SK-N-SH (cell line): ENCODE data around the gene ASB5. TPM values are rescaled to one million over a fixed set of nuclear protein-coding genes. Genes with fewer than 3 reads are reported as not detected.

Experiments used
- CTCF ChIA-PET: fragments of 300-600, 350-600 bp; formaldehyde crosslinking; extraction: SDS; loops from one replicate; lab custom pipeline; 2021; lab: Yijun Ruan, JAX
- POLR2A ChIA-PET: fragments of 350-600 bp; sonication (Branson Sonifier 250); formaldehyde crosslinking; extraction: SDS; loops from one replicate; lab custom pipeline; 2020; ENCODE audit warnings: antibody characterized with exemption, inconsistent platforms; lab: Yijun Ruan, JAX
- DNase-seq: peaks from one replicate; pipeline ENCODE4 v3.0.0; 2012
- H2AFZ ChIP-seq: fragments of 200-600 bp; sonication (generic); 2 replicates; pipeline ENCODE4 v1.8.1; 2016; ENCODE audit warnings: antibody characterized with exemption, mild to moderate bottlenecking, low read depth
- H3F3A ChIP-seq: fragments of 200-600 bp; sonication (generic); replicated peaks from 2 replicates; pipeline ENCODE3; 2016; ENCODE audit warnings: antibody characterized with exemption, mild to moderate bottlenecking; ENCODE audit not compliant: insufficient read depth
- H3K27ac ChIP-seq, 2 experiments: fragments of 200-500 bp in 1 of 2; fragments of 200-600 bp in 1 of 2; sonication (Bioruptor generic) in 1 of 2; sonication (generic), shearing (Covaris generic) in 1 of 2; 2 replicates each; pipeline versions ENCODE4 v1.5.1 to v1.6.1; 2014 to 2016; ENCODE audit warnings: low read depth in 2 of 2, inconsistent platforms in 1 of 2, low read length in 1 of 2, mild to moderate bottlenecking in 1 of 2, mixed read lengths in 1 of 2
- H3K27me3 ChIP-seq: fragments of 200-600 bp; sonication (generic), shearing (Covaris generic); 2 replicates; pipeline ENCODE4 v1.6.1; 2016; ENCODE audit warnings: mixed run types; ENCODE audit not compliant: insufficient read depth
- H3K36me3 ChIP-seq, 2 experiments: fragments of 200-500 bp in 1 of 2; fragments of 200-600 bp in 1 of 2; sonication (Bioruptor generic) in 1 of 2; sonication (generic) in 1 of 2; replicated peaks in 1 of 2; 2 replicates each; pipeline versions ENCODE3 to v1.5.1; 2014 to 2016; ENCODE audit warnings: low read length in 1 of 2, mild to moderate bottlenecking in 1 of 2; ENCODE audit not compliant: insufficient read depth in 2 of 2, control insufficient read depth in 1 of 2
- H3K4me1 ChIP-seq, 2 experiments: fragments of 200-500 bp in 1 of 2; fragments of 200-600 bp in 1 of 2; sonication (Bioruptor generic) in 1 of 2; sonication (generic), shearing (Covaris generic) in 1 of 2; 2 replicates each; pipeline versions ENCODE4 v1.5.1 to v1.6.1; 2014 to 2016; ENCODE audit warnings: low read depth in 1 of 2, low read length in 1 of 2, mixed run types in 1 of 2; ENCODE audit not compliant: insufficient read depth in 2 of 2, control insufficient read depth in 1 of 2
- H3K4me2 ChIP-seq: fragments of 200-600 bp; sonication (generic), shearing (Covaris generic); 2 replicates; pipeline ENCODE4 v1.6.1; 2017; ENCODE audit warnings: mixed run types
- H3K4me3 ChIP-seq, 2 experiments: fragments of 200-500 bp in 1 of 2; fragments of 200-600 bp in 1 of 2; sonication (Bioruptor generic) in 1 of 2; sonication (generic), shearing (Covaris generic) in 1 of 2; 2 replicates each; pipeline versions ENCODE4 v1.5.1 to v1.8.1; 2014 to 2016; ENCODE audit warnings: low read depth in 2 of 2, inconsistent platforms in 1 of 2, low read length in 1 of 2, mild to moderate bottlenecking in 1 of 2, mixed read lengths in 1 of 2, moderate library complexity in 1 of 2
- H3K79me2 ChIP-seq: fragments of 200-600 bp; sonication (generic); 2 replicates; pipeline ENCODE4 v1.8.1; 2017; ENCODE audit warnings: mild to moderate bottlenecking; ENCODE audit not compliant: insufficient read depth
- H3K9ac ChIP-seq: fragments of 200-600 bp; sonication (generic); 2 replicates; pipeline ENCODE4 v1.6.1; 2017; ENCODE audit warnings: mixed run types
- H3K9me2 ChIP-seq: fragments of 200-600 bp; sonication (generic); 2 replicates; pipeline ENCODE4 v1.6.1; 2017; ENCODE audit warnings: mixed run types
- H3K9me3 ChIP-seq: fragments of 200-600 bp; sonication (generic); 2 replicates; pipeline ENCODE4 v1.6.1; 2017; ENCODE audit warnings: mixed run types, mild to moderate bottlenecking, moderate library complexity
- H4K20me1 ChIP-seq: fragments of 200-600 bp; sonication (generic); 2 replicates; pipeline ENCODE4 v1.6.1; 2017; ENCODE audit warnings: mild to moderate bottlenecking, mixed run types; ENCODE audit not compliant: insufficient read depth
- CHD2 ChIP-seq: fragments of 150-350 bp; IDR thresholded peaks from 2 replicates; pipeline ENCODE4 v1.6.1; 2018; ENCODE audit warnings: low read length; ENCODE audit not compliant: partially characterized antibody
- ELF1 ChIP-seq: IDR thresholded peaks from 2 replicates; pipeline ENCODE4 v1.4.0; 2012
- EP300 ChIP-seq, 2 experiments: IDR thresholded peaks; 2 replicates each; pipeline versions ENCODE4 v1.4.0 to v1.6.1; 2012; ENCODE audit warnings: borderline replicate concordance in 1 of 2, low read depth in 1 of 2, low read length in 1 of 2
- FOXM1 ChIP-seq: IDR thresholded peaks from 2 replicates; pipeline ENCODE4 v1.4.0; 2012; ENCODE audit warnings: low read depth, mild to moderate bottlenecking
- GABPA ChIP-seq: IDR thresholded peaks from 2 replicates; pipeline ENCODE4 v1.4.0; 2012; ENCODE audit warnings: low read depth, mild to moderate bottlenecking
- GATA2 ChIP-seq: sonication (generic); formaldehyde crosslinking; IDR thresholded peaks from 2 replicates; pipeline ENCODE4 v1.5.0; 2020; ENCODE audit warnings: mild to moderate bottlenecking, missing genetic modification reagents
- NFIC ChIP-seq: IDR thresholded peaks from 2 replicates; pipeline ENCODE4 v1.4.0; 2012; ENCODE audit warnings: borderline replicate concordance
- POLR2AphosphoS5 ChIP-seq: IDR thresholded peaks from 2 replicates; pipeline ENCODE4 v1.6.1; 2012; ENCODE audit warnings: low read depth, low read length
- RAD21 ChIP-seq: IDR thresholded peaks from 2 replicates; pipeline ENCODE4 v1.6.1; 2012; ENCODE audit warnings: mild to moderate bottlenecking, low read length
- RCOR1 ChIP-seq: fragments of 150-350 bp; IDR thresholded peaks from 2 replicates; pipeline ENCODE4 v1.6.1; 2017; ENCODE audit warnings: antibody characterized with exemption, low read length
- RFX5 ChIP-seq: IDR thresholded peaks from 2 replicates; pipeline ENCODE4 v1.6.1; 2012; ENCODE audit warnings: mild to moderate bottlenecking, improper control_type of control experiment, low read length
- RXRA ChIP-seq: IDR thresholded peaks from 2 replicates; pipeline ENCODE4 v1.4.0; 2012; ENCODE audit warnings: low read depth, mild to moderate bottlenecking, borderline replicate concordance
- SIN3A ChIP-seq: IDR thresholded peaks from 2 replicates; pipeline ENCODE4 v1.6.1; 2012; ENCODE audit warnings: low read depth, mild to moderate bottlenecking, low read length, moderate library complexity, borderline replicate concordance
- SMC3 ChIP-seq: IDR thresholded peaks from 2 replicates; pipeline ENCODE4 v1.6.1; 2012; ENCODE audit warnings: low read depth, low read length, improper control_type of control experiment
- TEAD4 ChIP-seq: IDR thresholded peaks from 2 replicates; pipeline ENCODE4 v1.4.0; 2012; ENCODE audit warnings: mild to moderate bottlenecking, borderline replicate concordance; ENCODE audit not compliant: insufficient read depth
- USF1 ChIP-seq: IDR thresholded peaks from 2 replicates; pipeline ENCODE4 v1.4.0; 2012; ENCODE audit warnings: low read depth, borderline replicate concordance
- YY1 ChIP-seq: IDR thresholded peaks from 2 replicates; pipeline ENCODE4 v1.4.0; 2012; ENCODE audit warnings: low read depth, mild to moderate bottlenecking
- WGBS: methylation state at CpG from one replicate; pipeline ENCODE4 v1.1.6; 2017; ENCODE audit warnings: low lambda C conversion rate; 5-methylcytosine and 5-hydroxymethylcytosine counted together
- polyA plus RNA-seq, 3 experiments: library from polyadenylated mRNA; depleted of rRNA; stranded (reverse); fragments of >200 nt; gene quantifications; 2 replicates each; pipeline ENCODE4 v1.2.3, GENCODE V29; 2012
- TF ChIP-seq, protein P1 (sequence below): IDR thresholded peaks from 2 replicates; pipeline ENCODE4; 2012
- TF ChIP-seq, protein P2 (sequence below): fragments of 150-350 bp; IDR thresholded peaks from 2 replicates; pipeline ENCODE4 v1.6.1; 2017; ENCODE audit warnings: antibody characterized with exemption, low read length, low read depth, borderline replicate concordance
- TF ChIP-seq, protein P3 (sequence below): fragments of 150-350 bp; IDR thresholded peaks from 2 replicates; pipeline ENCODE4 v1.6.1; 2016; ENCODE audit warnings: mild to moderate bottlenecking, low read depth, low read length
- TF ChIP-seq, protein P4 (sequence below): IDR thresholded peaks from 2 replicates; pipeline ENCODE4 v1.4.0; 2012; ENCODE audit warnings: low read depth

The ASB5 gene
- polyA plus RNA-seq, 1 of the 3 experiments (the other 2 are of a cell fraction) = 0.13 TPM

DNA sequence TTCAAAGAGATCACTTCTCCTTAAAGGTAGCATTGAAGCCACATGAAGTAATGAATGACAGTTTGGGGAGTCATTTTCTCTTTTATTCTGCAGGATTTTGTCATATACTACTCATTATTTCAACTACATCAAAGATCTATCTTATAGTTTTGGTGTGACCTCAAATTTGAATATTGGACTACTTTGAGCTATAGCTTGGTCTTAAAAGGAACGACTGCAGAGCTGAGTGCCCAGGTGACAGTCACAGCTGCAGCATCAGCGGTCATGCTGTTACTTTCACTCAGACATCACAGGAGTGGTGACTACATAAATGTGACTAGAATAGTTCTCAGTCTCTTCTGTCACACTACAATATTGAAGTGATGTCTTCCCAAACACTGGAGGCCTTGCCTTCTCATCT is 40.0 kb upstream of the ASB5 start:
- no peak overlapping the region for H3K4me2 ChIP-seq

DNA sequence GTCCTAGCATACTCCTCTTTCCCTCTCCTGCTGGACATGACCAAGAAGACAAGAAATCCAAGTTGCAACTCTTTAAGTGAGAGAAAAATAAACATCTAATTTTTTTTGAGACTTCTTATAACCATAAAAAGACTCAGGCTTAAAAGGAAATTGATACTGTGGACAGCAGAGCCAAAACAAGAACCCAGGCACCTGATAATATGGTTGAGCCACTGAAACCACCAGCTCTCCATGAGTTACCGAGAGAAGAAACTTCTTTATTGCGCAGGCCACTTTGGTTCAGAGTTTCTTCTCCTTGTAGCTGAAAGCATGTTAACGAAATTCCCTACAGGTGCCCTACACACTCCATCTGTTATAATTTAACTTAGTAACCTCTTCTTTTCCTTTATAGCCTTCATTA is 39.4 kb upstream of the ASB5 start:
- no peaks in the 10 kb centered on the region for H3K27me3 ChIP-seq
- no peak overlapping the region for H3K4me2 ChIP-seq
- H3K9ac ChIP-seq = no peak overlapping the region
- no peak for DNase-seq
- no peaks in the 10 kb centered on the region for H3F3A ChIP-seq
- no peaks in the 10 kb centered on the region for H3K79me2 ChIP-seq
- no peaks in the 10 kb centered on the region for H4K20me1 ChIP-seq
- ChIA-PET CTCF (interaction anchor here (1.9 kb wide), 1 partner anchor 31 kb away, joined by 4 read pairs; no protein-coding TSS in a partner anchor), POLR2A (no interaction called here)
- no peaks in the 10 kb centered on the region for H3K36me3 ChIP-seq
- no peaks in the 10 kb centered on the region for H3K9me3 ChIP-seq
- H3K4me3 ChIP-seq = no peak overlapping the region
- 89% methylated on average over 3 of the region's 3 CpGs for WGBS
- TF ChIP-seq, protein P1, sequence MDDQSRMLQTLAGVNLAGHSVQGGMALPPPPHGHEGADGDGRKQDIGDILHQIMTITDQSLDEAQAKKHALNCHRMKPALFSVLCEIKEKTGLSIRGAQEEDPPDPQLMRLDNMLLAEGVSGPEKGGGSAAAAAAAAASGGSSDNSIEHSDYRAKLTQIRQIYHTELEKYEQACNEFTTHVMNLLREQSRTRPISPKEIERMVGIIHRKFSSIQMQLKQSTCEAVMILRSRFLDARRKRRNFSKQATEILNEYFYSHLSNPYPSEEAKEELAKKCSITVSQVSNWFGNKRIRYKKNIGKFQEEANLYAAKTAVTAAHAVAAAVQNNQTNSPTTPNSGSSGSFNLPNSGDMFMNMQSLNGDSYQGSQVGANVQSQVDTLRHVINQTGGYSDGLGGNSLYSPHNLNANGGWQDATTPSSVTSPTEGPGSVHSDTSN = no peak
- TF ChIP-seq GABPA = no peak
- TF ChIP-seq SIN3A = no peak
- TF ChIP-seq, protein P2, sequence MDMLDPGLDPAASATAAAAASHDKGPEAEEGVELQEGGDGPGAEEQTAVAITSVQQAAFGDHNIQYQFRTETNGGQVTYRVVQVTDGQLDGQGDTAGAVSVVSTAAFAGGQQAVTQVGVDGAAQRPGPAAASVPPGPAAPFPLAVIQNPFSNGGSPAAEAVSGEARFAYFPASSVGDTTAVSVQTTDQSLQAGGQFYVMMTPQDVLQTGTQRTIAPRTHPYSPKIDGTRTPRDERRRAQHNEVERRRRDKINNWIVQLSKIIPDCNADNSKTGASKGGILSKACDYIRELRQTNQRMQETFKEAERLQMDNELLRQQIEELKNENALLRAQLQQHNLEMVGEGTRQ = no peak
- TF ChIP-seq FOXM1 = no peak
- TF ChIP-seq, protein P3, sequence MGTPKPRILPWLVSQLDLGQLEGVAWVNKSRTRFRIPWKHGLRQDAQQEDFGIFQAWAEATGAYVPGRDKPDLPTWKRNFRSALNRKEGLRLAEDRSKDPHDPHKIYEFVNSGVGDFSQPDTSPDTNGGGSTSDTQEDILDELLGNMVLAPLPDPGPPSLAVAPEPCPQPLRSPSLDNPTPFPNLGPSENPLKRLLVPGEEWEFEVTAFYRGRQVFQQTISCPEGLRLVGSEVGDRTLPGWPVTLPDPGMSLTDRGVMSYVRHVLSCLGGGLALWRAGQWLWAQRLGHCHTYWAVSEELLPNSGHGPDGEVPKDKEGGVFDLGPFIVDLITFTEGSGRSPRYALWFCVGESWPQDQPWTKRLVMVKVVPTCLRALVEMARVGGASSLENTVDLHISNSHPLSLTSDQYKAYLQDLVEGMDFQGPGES = no peak
- no peak for TF ChIP-seq TEAD4
- no peak for TF ChIP-seq CHD2
- no peak for TF ChIP-seq RFX5
- no peak for TF ChIP-seq EP300 (IDR thresholded peaks at IDR 0.05; ENCODE audit: borderline replicate concordance in 1 of 2, low read depth in 1 of 2, low read length in 1 of 2)
- no peak for TF ChIP-seq RCOR1
- TF ChIP-seq RXRA = no peak
- no peaks in the 10 kb centered on the region for H3K4me1 ChIP-seq
- H2AFZ ChIP-seq = no peak overlapping the region
- H3K9me2 ChIP-seq = no peaks in the 10 kb centered on the region
- no peak overlapping the region for H3K27ac ChIP-seq

More for the DNA sequence above, 40.0 kb upstream of the ASB5 start:
- no peak for TF ChIP-seq POLR2AphosphoS5
- TF ChIP-seq GATA2 (CRISPR knock-in tag) = no peak
- no peak for TF ChIP-seq SMC3
- TF ChIP-seq, protein P4, sequence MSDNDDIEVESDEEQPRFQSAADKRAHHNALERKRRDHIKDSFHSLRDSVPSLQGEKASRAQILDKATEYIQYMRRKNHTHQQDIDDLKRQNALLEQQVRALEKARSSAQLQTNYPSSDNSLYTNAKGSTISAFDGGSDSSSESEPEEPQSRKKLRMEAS = no peak
- TF ChIP-seq YY1 = no peak
- no peak for TF ChIP-seq CHD2
- no peak for TF ChIP-seq RFX5
- no peak for TF ChIP-seq NFIC
- TF ChIP-seq TEAD4 = no peak
- no peak for TF ChIP-seq RCOR1
- no peak for TF ChIP-seq USF1
- no peak for TF ChIP-seq ELF1
- TF ChIP-seq RAD21 = no peak
- TF ChIP-seq, protein P1 = no peak
- TF ChIP-seq, all 33 proteins: peak for 0
- no peak overlapping the region for H3K27ac ChIP-seq
- H3K9ac ChIP-seq = no peak overlapping the region
- no peaks in the 10 kb centered on the region for H3K36me3 ChIP-seq
- H3K4me3 ChIP-seq = no peak overlapping the region
- ChIA-PET CTCF (no interaction called here), POLR2A (no interaction called here)
- DNase-seq = no peak
- no peaks in the 10 kb centered on the region for H3F3A ChIP-seq
- H3K9me2 ChIP-seq = no peaks in the 10 kb centered on the region
- H3K4me1 ChIP-seq = no peaks in the 10 kb centered on the region; a peak in 1 of 4 replicates
- H3K79me2 ChIP-seq = no peaks in the 10 kb centered on the region
- no peak overlapping the region for H2AFZ ChIP-seq
- no peaks in the 10 kb centered on the region for H4K20me1 ChIP-seq
- no peaks in the 10 kb centered on the region for H3K9me3 ChIP-seq
- 66% methylated on average over 2 of the region's 2 CpGs for WGBS
- no peaks in the 10 kb centered on the region for H3K27me3 ChIP-seq
